ENCODE data around the gene RPS27L.

DNA sequence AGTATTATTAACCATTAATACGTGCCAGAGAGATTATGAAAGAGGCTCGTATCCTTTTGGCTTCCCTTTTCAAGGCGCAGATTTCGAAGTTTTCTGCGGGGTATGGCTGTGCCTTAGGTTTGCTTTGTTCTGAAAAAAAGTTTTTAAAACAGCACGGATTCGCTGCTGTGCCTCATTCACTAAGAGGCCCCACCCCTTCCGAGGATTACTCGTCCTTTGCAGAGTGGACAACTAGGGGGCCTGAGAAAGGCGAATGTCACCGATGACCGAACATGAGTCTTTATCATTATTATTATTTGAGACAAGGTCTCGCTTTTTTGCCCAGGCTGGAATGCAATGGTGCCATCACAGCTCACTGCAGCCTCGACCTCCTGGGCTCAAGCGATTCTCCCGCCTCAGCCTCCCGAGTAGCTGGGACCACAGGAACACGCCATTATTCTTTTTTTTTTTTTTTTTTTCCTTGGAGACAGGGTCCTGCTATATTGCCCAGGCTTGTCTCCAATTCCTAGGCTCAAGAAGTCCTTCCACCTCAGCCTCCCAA lies 684 bp upstream of the RPS27L start:
- TF ChIP-seq RAD21 (IDR thresholded peaks at IDR 0.05 in 1 of 2, conservative IDR thresholded peaks at IDR 0.05 in 1 of 2; ENCODE audit: low read depth in 2 of 2, low read length in 2 of 2) (no peak), POLR2A (IDR thresholded peaks at IDR 0.05; ENCODE audit: control extremely low read depth in 1 of 2, low read depth in 2 of 2, low read length in 2 of 2) (peak in 1 of 2 experiments; percentile 60; a peak in 1 of 3 replicates), JUND (IDR thresholded peaks at IDR 0.05; ENCODE audit: low read length) (no peak), YY1 (IDR thresholded peaks at IDR 0.05; ENCODE audit: low read depth, low read length) (no peak), JUN (IDR thresholded peaks at IDR 0.05; ENCODE audit: low read depth, low read length) (no peak), SIX5 (IDR thresholded peaks at IDR 0.05; ENCODE audit: low read depth, low read length) (no peak), KDM1A (IDR thresholded peaks at IDR 0.05; ENCODE audit: borderline replicate concordance, low read length) (no peak)
- TF ChIP-seq, protein P1, sequence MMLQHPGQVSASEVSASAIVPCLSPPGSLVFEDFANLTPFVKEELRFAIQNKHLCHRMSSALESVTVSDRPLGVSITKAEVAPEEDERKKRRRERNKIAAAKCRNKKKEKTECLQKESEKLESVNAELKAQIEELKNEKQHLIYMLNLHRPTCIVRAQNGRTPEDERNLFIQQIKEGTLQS (IDR thresholded peaks at IDR 0.05; ENCODE audit: insufficient read depth, low read depth, low read length): no peak
- TF ChIP-seq, protein P2, sequence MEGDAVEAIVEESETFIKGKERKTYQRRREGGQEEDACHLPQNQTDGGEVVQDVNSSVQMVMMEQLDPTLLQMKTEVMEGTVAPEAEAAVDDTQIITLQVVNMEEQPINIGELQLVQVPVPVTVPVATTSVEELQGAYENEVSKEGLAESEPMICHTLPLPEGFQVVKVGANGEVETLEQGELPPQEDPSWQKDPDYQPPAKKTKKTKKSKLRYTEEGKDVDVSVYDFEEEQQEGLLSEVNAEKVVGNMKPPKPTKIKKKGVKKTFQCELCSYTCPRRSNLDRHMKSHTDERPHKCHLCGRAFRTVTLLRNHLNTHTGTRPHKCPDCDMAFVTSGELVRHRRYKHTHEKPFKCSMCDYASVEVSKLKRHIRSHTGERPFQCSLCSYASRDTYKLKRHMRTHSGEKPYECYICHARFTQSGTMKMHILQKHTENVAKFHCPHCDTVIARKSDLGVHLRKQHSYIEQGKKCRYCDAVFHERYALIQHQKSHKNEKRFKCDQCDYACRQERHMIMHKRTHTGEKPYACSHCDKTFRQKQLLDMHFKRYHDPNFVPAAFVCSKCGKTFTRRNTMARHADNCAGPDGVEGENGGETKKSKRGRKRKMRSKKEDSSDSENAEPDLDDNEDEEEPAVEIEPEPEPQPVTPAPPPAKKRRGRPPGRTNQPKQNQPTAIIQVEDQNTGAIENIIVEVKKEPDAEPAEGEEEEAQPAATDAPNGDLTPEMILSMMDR (IDR thresholded peaks at IDR 0.05; ENCODE audit: control extremely low read depth in 1 of 3, insufficient read depth in 1 of 3, low read depth in 1 of 3, low read length in 3 of 3): no peak

Measured in H1 (cell line).